H9 (cell line): ENCODE data around the gene TMEM205. TPM values are rescaled to one million over a fixed set of nuclear protein-coding genes. Genes with fewer than 3 reads are reported as not detected.

ENCODE experiments used
- DNase-seq: peaks from one replicate; pipeline ENCODE4 v3.0.0-alpha.2; 2017
- H2AFZ ChIP-seq: one replicate; pipeline ENCODE4 v1.6.1; 2013; ENCODE audit warnings: mild to moderate bottlenecking, low read length, control low read depth, moderate library complexity
- H2AK5ac ChIP-seq: 2 replicates; pipeline ENCODE4 v1.6.1; 2013; ENCODE audit warnings: low read length, control low read depth, mixed read lengths; ENCODE audit not compliant: insufficient read length
- H2BK120ac ChIP-seq: one replicate; pipeline ENCODE4 v1.6.1; 2013; ENCODE audit warnings: low read depth, mild to moderate bottlenecking, low read length, control low read depth, inconsistent platforms; ENCODE audit not compliant: poor library complexity, severe bottlenecking
- H2BK12ac ChIP-seq: 2 replicates; pipeline ENCODE4 v1.6.1; 2013; ENCODE audit warnings: low read length, control low read depth, mixed read lengths, low read depth; ENCODE audit not compliant: insufficient read length
- H2BK15ac ChIP-seq: 2 replicates; pipeline ENCODE4 v1.6.1; 2013; ENCODE audit warnings: low read depth, low read length, control low read depth
- H2BK20ac ChIP-seq: one replicate; pipeline ENCODE4 v1.6.1; 2013; ENCODE audit warnings: low read depth, mild to moderate bottlenecking, low read length, control low read depth, inconsistent platforms; ENCODE audit not compliant: poor library complexity, severe bottlenecking
- H2BK5ac ChIP-seq: 2 replicates; pipeline ENCODE4 v1.6.1; 2013; ENCODE audit warnings: low read length, control low read depth, mixed read lengths; ENCODE audit not compliant: insufficient read length
- H3K14ac ChIP-seq: 2 replicates; pipeline ENCODE4 v1.6.1; 2013; ENCODE audit warnings: low read length, control low read depth; ENCODE audit not compliant: insufficient read depth
- H3K18ac ChIP-seq: 2 replicates; pipeline ENCODE4 v1.6.1; 2013; ENCODE audit warnings: low read depth, mild to moderate bottlenecking, mixed read lengths, low read length, control low read depth; ENCODE audit not compliant: insufficient read length
- H3K23ac ChIP-seq: 2 replicates; pipeline ENCODE4 v1.6.1; 2013; ENCODE audit warnings: low read length, control low read depth, mixed read lengths, low read depth; ENCODE audit not compliant: insufficient read length
- H3K23me2 ChIP-seq: 2 replicates; pipeline ENCODE4 v1.6.1; 2013; ENCODE audit warnings: low read depth, mild to moderate bottlenecking, mixed read lengths, low read length, control low read depth; ENCODE audit not compliant: insufficient read length, poor library complexity, severe bottlenecking
- H3K27ac ChIP-seq: 2 replicates; pipeline ENCODE4 v1.5.1; 2013; ENCODE audit warnings: low read length, control low read depth, mixed read lengths, low read depth; ENCODE audit not compliant: insufficient read length
- H3K27me3 ChIP-seq: 2 replicates; pipeline ENCODE4 v1.6.1; 2013; ENCODE audit warnings: low read length, control low read depth, inconsistent platforms; ENCODE audit not compliant: insufficient read depth
- H3K4ac ChIP-seq: 2 replicates; pipeline ENCODE4 v1.6.1; 2013; ENCODE audit warnings: low read depth, mild to moderate bottlenecking, control low read depth, inconsistent platforms, low read length, moderate library complexity
- H3K4me1 ChIP-seq: 2 replicates; pipeline ENCODE4 v1.6.1; 2013; ENCODE audit warnings: low read length, control low read depth, inconsistent platforms; ENCODE audit not compliant: insufficient read depth
- H3K4me2 ChIP-seq: 2 replicates; pipeline ENCODE4 v1.6.1; 2013; ENCODE audit warnings: low read length, control low read depth, mixed read lengths; ENCODE audit not compliant: insufficient read length, insufficient read depth
- H3K56ac ChIP-seq: 2 replicates; pipeline ENCODE4 v1.6.1; 2013; ENCODE audit warnings: low read depth, mild to moderate bottlenecking, mixed read lengths, low read length, control low read depth; ENCODE audit not compliant: insufficient read length
- H3K79me1 ChIP-seq: 2 replicates; pipeline ENCODE4 v1.6.1; 2013; ENCODE audit warnings: low read depth, mild to moderate bottlenecking, moderate library complexity, low read length, control low read depth, inconsistent platforms; ENCODE audit not compliant: insufficient read depth, poor library complexity, severe bottlenecking
- H3K79me2 ChIP-seq: 2 replicates; pipeline ENCODE4 v1.6.1; 2013; ENCODE audit warnings: low read length, control low read depth, inconsistent platforms; ENCODE audit not compliant: insufficient read depth
- H3K9ac ChIP-seq: 2 replicates; pipeline ENCODE4 v1.6.1; 2013; ENCODE audit warnings: low read length, control low read depth, mixed read lengths; ENCODE audit not compliant: insufficient read length; ENCODE audit errors: extremely low read depth
- H3K9me3 ChIP-seq: one replicate; pipeline ENCODE4 v1.6.1; 2013; ENCODE audit warnings: low read depth, low read length, inconsistent platforms; ENCODE audit not compliant: control insufficient read depth
- H3T11ph ChIP-seq: one replicate; pipeline ENCODE4 v1.6.1; 2013; ENCODE audit warnings: mild to moderate bottlenecking, low read length, control low read depth, inconsistent platforms
- H4K20me1 ChIP-seq: one replicate; pipeline ENCODE4 v1.6.1; 2013; ENCODE audit not compliant: control insufficient read depth, insufficient read length, insufficient read depth
- H4K5ac ChIP-seq: 2 replicates; pipeline ENCODE4 v1.6.1; 2013; ENCODE audit warnings: low read depth, mild to moderate bottlenecking, mixed read lengths, low read length, control low read depth; ENCODE audit not compliant: insufficient read length
- H4K8ac ChIP-seq: replicated peaks from 2 replicates; pipeline ENCODE4 v1.6.1; 2013; ENCODE audit warnings: low read length, control low read depth, mixed read lengths, low read depth; ENCODE audit not compliant: insufficient read length
- H4K91ac ChIP-seq: 2 replicates; pipeline ENCODE4 v1.6.1; 2013; ENCODE audit warnings: low read depth, mild to moderate bottlenecking, moderate library complexity, mixed read lengths, low read length, control low read depth; ENCODE audit not compliant: insufficient read length
- H3K27ac Mint-ChIP-seq, 3 experiments: 2 replicates in 2 of 3; 3 replicates in 1 of 3; pipeline ENCODE4 v1.8.0; 2020 to 2021; ENCODE audit warnings: mixed read lengths in 3 of 3, mild to moderate bottlenecking in 1 of 3, moderate library complexity in 1 of 3
- H3K27me3 Mint-ChIP-seq: 2 replicates; pipeline ENCODE4 v1.8.0; 2021; ENCODE audit warnings: low read depth, mild to moderate bottlenecking, moderate library complexity, mixed read lengths
- H3K36me3 Mint-ChIP-seq, 3 experiments: 2 replicates in 2 of 3; 3 replicates in 1 of 3; pipeline ENCODE4 v1.8.0; 2020 to 2021; ENCODE audit warnings: low read depth in 3 of 3, mixed read lengths in 3 of 3; ENCODE audit not compliant: insufficient read depth in 1 of 3
- H3K4me1 Mint-ChIP-seq, 2 experiments: 2 replicates each; pipeline ENCODE4 v1.8.0; 2020; ENCODE audit warnings: mixed read lengths in 2 of 2
- H3K4me3 Mint-ChIP-seq, 2 experiments: 2 replicates in 1 of 2; 3 replicates in 1 of 2; pipeline ENCODE4 v1.8.0; 2020 to 2021; ENCODE audit warnings: mild to moderate bottlenecking in 2 of 2, mixed read lengths in 2 of 2, moderate library complexity in 1 of 2
- H3K9me3 Mint-ChIP-seq, 2 experiments: 2 replicates in 1 of 2; 3 replicates in 1 of 2; pipeline ENCODE4 v1.8.0; 2020; ENCODE audit warnings: mild to moderate bottlenecking in 2 of 2, mixed read lengths in 2 of 2, moderate library complexity in 1 of 2
- WGBS: extraction: QIAGEN DNeasy Blood & Tissue Kit; methylation state at CpG from one replicate; pipeline ENCODE4 v1.1.7; 2013; ENCODE audit warnings: missing lambda C conversion rate, low lambda C conversion rate, mixed read lengths; ENCODE audit not compliant: insufficient read length; ENCODE audit errors: extremely low coverage; 5-methylcytosine and 5-hydroxymethylcytosine counted together
- total RNA-seq: library from RNA; stranded (reverse); gene quantifications from 2 replicates; pipeline ENCODE4 v1.2.1, GENCODE V29; 2021
- TF ChIP-seq, protein P1 (sequence below): fragments of 200-600 bp; sonication (generic); conservative IDR thresholded peaks from 3 replicates; pipeline ENCODE4 v1.8.0; 2021; ENCODE audit warnings: antibody characterized with exemption, mild to moderate bottlenecking

The TMEM205 gene
- total RNA-seq, 1 experiment from 2014 or later: 69.7 TPM

DNA sequence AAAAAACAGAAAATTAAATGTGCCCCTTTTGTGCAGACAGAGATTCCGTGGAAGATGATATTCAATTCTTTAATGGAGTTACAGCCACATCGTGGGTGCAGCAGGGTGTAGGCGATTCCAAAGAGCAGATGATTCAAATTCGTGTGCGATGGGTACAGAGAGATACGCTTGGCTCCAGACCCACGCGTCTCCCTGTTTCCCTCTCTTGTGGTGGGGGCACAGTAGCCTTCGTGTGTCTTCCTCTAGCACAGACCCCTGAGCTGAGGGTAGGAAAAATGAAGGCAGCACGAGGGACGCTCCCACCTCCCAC is 45.3 kb downstream of the TMEM205 start:
- Histone ChIP-seq H3K79me2 (no peaks in the 10 kb centered on the region), H4K91ac (no peak overlapping the region), H3K4ac (no peak overlapping the region), H2AK5ac (no peak overlapping the region), H2BK20ac (no peak overlapping the region), H3K4me1 (no peaks in the 10 kb centered on the region), H3T11ph (no peak overlapping the region), H2BK120ac (no peak overlapping the region), H3K4me2 (no peak overlapping the region), H3K9ac (no peak overlapping the region), H3K23me2 (no peaks in the 10 kb centered on the region), H2AFZ (no peak overlapping the region), H4K8ac (no peak overlapping the region), H3K9me3 (no peaks in the 10 kb centered on the region), H3K14ac (no peak overlapping the region; the same call in 1 of the 2 replicates), H3K27ac (no peak overlapping the region), H3K23ac (no peak overlapping the region), H2BK15ac (no peak overlapping the region), H2BK12ac (no peak overlapping the region), H2BK5ac (no peak overlapping the region), H3K56ac (no peak overlapping the region), H3K27me3 (no peaks in the 10 kb centered on the region), H3K79me1 (no peaks in the 10 kb centered on the region), H4K20me1 (peaks cover 4% of the 10 kb centered on the region), H3K18ac (no peak overlapping the region), H4K5ac (no peak overlapping the region)
- Mint-ChIP-seq H3K27ac (no peak overlapping the region), H3K4me3 (no peak overlapping the region), H3K27me3 (peaks cover 10% of the 10 kb centered on the region), H3K9me3 (no peaks in the 10 kb centered on the region), H3K4me1 (peaks cover 4 to 19% of the 10 kb centered on the region in 2 experiments), H3K36me3 (no peaks in the 10 kb centered on the region; a peak in 1 of 7 replicates)
- no peak for DNase-seq
- TF ChIP-seq, protein P1, sequence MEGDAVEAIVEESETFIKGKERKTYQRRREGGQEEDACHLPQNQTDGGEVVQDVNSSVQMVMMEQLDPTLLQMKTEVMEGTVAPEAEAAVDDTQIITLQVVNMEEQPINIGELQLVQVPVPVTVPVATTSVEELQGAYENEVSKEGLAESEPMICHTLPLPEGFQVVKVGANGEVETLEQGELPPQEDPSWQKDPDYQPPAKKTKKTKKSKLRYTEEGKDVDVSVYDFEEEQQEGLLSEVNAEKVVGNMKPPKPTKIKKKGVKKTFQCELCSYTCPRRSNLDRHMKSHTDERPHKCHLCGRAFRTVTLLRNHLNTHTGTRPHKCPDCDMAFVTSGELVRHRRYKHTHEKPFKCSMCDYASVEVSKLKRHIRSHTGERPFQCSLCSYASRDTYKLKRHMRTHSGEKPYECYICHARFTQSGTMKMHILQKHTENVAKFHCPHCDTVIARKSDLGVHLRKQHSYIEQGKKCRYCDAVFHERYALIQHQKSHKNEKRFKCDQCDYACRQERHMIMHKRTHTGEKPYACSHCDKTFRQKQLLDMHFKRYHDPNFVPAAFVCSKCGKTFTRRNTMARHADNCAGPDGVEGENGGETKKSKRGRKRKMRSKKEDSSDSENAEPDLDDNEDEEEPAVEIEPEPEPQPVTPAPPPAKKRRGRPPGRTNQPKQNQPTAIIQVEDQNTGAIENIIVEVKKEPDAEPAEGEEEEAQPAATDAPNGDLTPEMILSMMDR: no peak
- WGBS: no CpG with 5 or more reads among the region's 11 CpGs
